ENCODE data around the gene SOAT2. TPM values are rescaled to one million over a fixed set of nuclear protein-coding genes. Genes with fewer than 3 reads are reported as not detected.

The SOAT2 gene
- total RNA-seq, 2 donors from 2014 or later, result not detected

GRCh38 chr12:53063708-53064612, 39.3 kb upstream of the SOAT2 start:
- no peak for ATAC-seq
- peak in 1 of 2 donors; percentile 36 for DNase-seq
- intact Hi-C loops (cut with DNase I, micrococcal nuclease), result loop anchor here in 1 of 2 donors (5.0 to 10.0 kb wide), 2 partner anchors 33 to 131 kb away; partner anchors contain the start of gene IGFBP6

DNA sequence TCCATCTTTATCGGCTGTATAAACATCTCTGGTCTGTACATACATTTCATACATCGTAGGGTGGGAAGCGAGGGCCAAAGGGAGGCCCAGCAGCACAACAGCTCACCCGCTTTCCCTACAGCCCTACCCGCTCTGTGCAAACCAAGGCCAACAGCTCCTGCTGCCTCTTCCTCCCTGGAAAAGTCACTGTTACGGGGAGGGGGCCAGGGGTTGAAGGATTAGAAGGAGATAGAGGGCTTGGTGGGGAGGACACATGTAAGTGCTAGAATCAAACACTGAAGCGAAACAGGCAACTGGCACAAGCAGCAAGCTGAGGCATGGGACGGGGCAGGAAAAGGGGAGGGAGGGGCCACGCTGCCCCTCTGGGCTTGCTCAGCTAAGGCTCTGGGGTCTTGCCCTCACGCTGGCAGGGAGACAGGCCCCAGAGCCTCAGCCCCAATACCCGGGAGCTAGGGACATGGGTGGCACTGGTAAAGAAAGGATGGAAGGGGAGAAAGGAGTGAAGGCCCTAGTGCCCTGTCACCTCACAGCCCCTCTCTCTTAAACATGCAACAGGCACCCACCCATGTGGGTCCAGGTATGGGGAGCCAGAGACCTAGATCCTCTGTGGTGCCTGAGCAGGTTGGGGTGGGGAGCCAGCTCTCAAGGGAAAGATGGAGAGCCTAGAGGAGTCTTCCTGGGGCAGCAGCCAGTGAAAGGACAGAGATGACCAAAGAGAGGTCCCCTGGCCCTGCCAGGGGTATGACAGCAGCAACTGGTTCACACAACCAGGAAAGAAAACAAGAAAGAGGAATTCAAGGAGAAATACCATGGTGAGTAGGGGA, 38.5 kb upstream of the SOAT2 start:
- no peak for ATAC-seq
- intact Hi-C loops (cut with DNase I, micrococcal nuclease), result loop anchor here in 1 of 2 donors (5.0 to 10.0 kb wide), 2 partner anchors 32 to 130 kb away; partner anchors contain the start of gene IGFBP6
- peak in 1 of 2 donors; percentile 22 for DNase-seq

- intact Hi-C loops (cut with DNase I, micrococcal nuclease), result loop anchor here in 1 of 2 donors (10.0 kb wide), 1 partner anchor 129 kb away; no protein-coding TSS in a partner anchor
- peak in 1 of 2 donors; percentile 25 for DNase-seq
- no peak for ATAC-seq
Observed at GRCh38 chr12:53065470-53065869, 37.8 kb upstream of the SOAT2 start.

- peak; percentile 71 to 83 for DNase-seq
- intact Hi-C loops (cut with DNase I, micrococcal nuclease), result loop anchor here in 1 of 2 donors (10.0 kb wide), 1 partner anchor 129 kb away; no protein-coding TSS in a partner anchor
- ATAC-seq, result peak; percentile 51
Observed at GRCh38 chr12:53065975-53066931, 37.0 kb upstream of the SOAT2 start.

- DNase-seq (no peak), ATAC-seq (no peak)
- intact Hi-C loops (cut with DNase I, micrococcal nuclease), result loop anchor here in 1 of 2 donors (10.0 kb wide), 1 partner anchor 127 kb away; no protein-coding TSS in a partner anchor
Observed at GRCh38 chr12:53067074-53067992, 36.0 kb upstream of the SOAT2 start.

DNA sequence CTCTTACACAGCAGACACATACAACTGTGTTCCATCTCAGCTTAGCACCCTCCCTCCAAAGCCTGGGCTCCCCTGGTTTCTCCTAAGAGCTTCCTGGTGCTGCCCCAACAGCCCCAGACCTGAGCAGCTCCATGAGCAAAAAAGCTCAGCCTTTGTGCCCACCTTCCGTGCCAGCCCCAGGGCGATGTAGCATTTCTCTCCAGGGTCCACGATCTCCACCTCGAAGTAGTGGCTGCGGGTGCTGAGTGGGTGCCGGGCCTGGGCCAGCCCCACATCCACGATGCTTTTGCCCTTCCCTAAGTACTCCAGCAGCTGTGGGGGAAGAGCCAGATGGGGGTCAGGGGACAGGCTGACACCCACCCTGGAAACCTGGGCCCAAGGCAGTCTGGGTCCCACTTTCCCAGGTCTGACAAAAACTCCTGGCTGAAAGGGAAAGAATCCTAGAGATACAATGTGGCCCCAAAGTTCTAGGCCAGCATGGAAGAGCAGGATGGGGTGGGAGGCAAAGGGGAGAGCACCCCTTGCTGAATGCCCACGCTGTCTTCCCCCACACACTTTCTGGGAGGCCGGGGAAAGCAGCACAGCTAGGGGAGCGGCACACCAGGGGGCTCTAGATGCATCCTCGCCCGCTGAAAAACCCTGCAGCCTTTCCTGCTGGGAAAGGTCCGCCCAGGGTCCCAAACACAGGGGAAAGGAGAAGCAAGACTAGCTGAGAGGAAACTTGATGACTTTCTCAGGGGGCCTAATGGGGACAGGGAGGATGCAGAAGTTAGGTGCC, 35.1 kb upstream of the SOAT2 start:
- ATAC-seq, result no peak
- no peak for DNase-seq
- intact Hi-C loops (cut with DNase I, micrococcal nuclease), result loop anchor here in 1 of 2 donors (10.0 kb wide), 1 partner anchor 127 kb away; no protein-coding TSS in a partner anchor

DNA sequence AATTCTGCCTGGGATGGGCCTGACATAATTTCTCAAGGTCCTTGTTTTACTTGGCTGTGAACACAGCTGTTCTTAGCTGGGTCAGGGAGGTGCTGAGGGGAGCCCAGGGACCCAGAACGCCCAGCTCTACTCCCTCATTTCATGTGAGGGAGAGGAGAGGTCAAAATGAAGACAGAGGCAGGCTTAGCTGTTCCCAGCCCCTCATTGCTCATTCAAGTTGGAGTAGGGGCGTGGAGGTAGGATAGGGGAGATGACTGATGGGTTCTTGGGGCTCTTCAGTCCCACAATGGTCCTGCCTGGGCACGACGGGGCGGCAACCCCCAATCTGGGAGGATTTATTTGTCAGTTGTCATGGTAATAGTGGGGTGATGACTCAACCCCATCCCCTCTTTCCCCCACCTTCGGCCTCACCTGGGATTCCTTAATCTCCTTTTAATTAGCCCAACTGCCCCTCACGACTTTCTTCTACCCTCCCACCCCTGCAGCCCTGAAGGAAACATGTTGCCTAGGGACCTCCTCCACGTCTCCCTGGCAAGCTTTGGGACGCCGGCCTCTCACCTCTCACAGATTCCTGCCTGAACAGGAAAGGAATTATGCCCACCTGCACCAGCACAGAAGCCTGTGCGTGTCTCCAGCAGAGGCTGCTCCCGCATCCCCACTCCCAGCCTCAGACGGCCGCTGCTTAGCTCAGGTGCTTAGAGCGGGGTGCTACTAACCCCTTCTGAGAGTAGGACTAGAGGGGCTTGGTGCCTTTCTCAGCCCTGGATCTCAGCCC, 34.3 kb upstream of the SOAT2 start:
- intact Hi-C loops (cut with DNase I, micrococcal nuclease), result loop anchor here in 1 of 2 donors (10.0 kb wide), 1 partner anchor 126 kb away; no protein-coding TSS in a partner anchor
- DNase-seq, result no peak
- no peak for ATAC-seq

DNA sequence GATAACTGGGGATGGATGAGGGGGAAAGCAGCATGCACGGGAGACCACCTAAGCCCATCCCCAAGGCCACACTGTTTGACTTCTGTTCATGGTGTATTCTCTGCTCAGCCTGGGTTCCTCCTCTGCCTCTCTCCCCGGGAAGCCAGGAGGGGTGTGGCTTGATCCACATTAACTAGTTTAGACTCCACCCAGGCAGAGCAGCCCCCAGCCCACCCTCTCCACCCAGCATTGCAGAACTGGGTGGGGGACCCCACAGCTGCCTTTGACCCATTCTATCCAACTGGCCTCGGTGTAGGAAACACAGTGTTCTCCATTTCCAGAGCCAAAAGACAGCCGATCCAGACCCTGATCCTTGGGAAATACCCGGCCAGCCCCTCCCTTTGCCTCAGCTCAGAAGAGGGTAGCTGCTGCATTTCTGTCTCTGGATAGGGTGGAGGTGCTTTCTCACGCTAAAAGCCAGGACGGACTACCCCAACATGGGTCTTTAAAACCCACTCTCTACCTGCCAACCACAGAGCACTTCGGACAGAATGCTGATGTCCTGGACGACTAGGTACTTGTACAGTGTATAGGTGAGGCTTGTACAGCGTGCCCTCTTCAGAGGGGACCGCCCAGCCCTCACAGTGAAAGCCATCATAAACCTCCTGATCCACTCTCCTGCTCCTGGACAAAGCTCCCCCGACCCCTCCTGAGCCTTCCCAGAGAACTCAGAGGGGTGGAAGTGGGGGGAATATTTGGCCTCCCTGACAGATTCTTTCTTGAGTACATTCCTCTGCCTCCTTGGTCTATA, 33.5 kb upstream of the SOAT2 start:
- ATAC-seq, result no peak
- no peak for DNase-seq
- intact Hi-C loops (cut with DNase I, micrococcal nuclease), result loop anchor here in 1 of 2 donors (10.0 kb wide), 1 partner anchor 125 kb away; no protein-coding TSS in a partner anchor

DNA sequence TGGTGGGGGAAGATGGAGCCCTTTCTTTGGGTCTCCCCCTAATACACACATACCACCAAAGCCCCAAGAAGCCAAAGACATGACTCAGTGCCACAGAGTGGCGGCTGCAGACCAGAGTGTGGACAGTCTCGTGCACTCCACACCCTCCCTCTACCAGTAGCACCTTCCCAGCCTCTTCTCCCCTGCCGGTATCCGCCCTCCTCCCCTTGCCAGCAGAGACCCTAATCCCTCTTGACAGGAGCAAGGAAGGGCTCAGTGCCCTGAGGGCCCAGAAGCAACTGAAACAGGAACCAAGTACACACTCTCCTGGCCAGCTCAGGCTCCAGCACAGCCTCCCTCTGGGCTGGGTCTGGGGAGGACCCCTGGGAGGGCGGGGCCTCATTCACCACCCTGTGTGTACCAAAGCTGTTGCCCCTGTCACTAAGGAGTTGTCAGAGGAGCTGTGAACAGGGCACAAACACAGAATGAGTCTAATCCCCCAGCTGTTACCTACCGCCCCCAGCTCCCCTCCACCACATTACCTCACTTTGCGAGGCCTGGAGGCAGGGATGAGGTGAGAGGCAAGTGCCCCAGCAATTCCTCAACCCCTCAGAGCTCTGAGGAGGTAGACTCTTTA, 32.3 kb upstream of the SOAT2 start:
- DNase-seq (no peak), ATAC-seq (no peak)
- intact Hi-C loops (cut with DNase I, micrococcal nuclease), result no loop called here

DNA sequence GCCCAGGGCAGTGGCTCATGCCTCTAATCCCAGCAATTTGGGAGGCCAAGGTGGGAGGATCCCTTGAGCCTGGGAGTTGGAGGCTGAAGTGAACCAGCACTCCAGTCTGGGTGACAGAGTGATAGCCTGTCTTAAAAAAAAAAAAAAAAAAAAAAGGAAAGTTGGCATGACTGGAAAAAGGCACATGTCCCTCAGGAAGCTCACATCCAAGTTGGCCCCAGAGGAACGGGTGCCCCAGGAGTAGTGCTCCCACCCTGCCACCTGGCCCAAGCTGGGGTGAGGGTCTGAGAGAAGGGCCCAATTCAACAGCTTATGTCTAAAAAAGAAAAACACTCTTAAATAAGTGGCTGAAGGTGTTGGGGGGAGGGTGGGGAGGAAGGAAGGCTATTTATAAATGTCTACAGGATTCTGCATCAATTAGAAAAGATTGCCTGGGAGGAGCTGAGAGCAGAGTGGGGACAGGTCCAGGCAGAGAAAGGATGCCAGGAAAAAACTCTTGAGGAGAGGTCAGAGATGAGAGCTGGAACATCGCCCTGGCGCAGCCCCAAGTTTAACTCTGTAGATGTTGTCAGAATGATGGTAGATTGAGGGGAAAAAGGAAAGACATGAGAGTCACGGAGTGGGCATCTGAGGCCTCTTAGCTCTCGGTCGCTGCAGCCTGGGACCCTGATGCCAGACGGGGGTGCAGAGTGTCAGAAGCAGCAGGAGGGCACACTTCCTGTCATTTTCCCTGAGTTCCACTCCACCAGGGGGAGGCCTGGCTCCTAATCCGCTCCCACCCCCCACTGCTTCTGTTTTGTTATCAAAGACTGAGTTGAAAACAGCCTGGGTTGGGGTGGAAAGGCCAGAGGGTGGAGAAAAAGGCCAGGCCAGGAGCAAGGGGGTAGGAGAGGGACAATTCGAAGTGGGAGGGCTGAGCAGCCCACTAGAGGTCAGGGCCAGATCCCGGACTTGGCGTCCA, 31.4 kb upstream of the SOAT2 start:
- DNase-seq, result no peak
- intact Hi-C loops (cut with DNase I, micrococcal nuclease), result no loop called here
- ATAC-seq, result no peak

DNA sequence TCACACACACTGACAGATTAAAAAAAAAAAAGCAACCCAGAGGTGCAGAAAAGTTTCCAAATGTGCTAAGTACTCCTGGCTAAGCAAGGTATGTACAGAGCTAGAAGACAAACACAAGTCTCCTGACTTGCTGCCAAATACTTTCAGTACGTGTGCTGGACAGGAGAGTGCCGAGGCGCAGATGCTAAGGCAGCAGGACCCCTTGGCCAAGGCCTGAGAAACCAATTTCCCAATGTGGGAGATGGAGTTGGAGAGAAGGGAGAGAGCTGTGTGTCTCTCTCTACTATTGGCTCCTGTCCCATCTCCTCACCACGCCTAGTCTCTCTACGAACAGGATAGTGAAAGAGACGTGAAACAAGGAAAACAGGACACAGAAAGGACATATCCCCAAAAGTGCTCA, 29.4 kb upstream of the SOAT2 start:
- intact Hi-C loops (cut with DNase I, micrococcal nuclease), result no loop called here
- DNase-seq (no peak), ATAC-seq (no peak)

- ATAC-seq, result no peak
- intact Hi-C loops (cut with DNase I, micrococcal nuclease), result no loop called here
- no peak for DNase-seq
Observed at GRCh38 chr12:53074283-53074998, 28.8 kb upstream of the SOAT2 start.

DNA sequence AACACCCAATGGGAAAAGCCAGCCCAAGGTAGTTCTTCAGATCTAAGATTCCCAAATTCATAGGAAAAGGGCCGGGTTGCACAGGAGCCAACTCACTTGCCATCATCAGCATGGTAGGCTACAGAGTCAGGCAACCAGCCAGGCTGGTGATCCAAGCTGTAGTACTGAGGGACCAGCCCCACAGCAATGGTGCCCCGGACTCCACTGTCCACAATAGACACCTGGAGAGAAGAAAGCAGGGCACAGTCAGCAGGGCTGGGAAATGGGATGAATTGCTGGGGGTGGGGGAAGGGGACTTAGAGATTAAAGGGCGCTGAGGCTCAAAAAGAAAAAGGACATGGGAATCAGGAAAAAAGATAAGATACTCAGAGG, 28.3 kb upstream of the SOAT2 start:
- DNase-seq, result no peak
- no peak for ATAC-seq
- intact Hi-C loops (cut with DNase I, micrococcal nuclease), result no loop called here
